Osteoblast (primary cell): ENCODE data around the gene TIGD6. TPM values are rescaled to one million over a fixed set of nuclear protein-coding genes. Genes with fewer than 3 reads are reported as not detected.

Source experiments
- DNase-seq: peaks from one replicate; pipeline ENCODE4 v3.0.0; 2011; ENCODE audit warnings: low spot score, mixed read lengths; ENCODE audit not compliant: insufficient read length; ENCODE audit errors: missing footprints
- H2AFZ ChIP-seq: 2 replicates; pipeline ENCODE4 v1.6.0; 2011; ENCODE audit warnings: mild to moderate bottlenecking, low read length
- H3K27ac ChIP-seq: 2 replicates; pipeline ENCODE4 v1.5.1; 2011; ENCODE audit warnings: mild to moderate bottlenecking, low read depth, low read length, moderate library complexity
- H3K27me3 ChIP-seq: 2 replicates; pipeline ENCODE4 v1.6.0; 2012; ENCODE audit warnings: mild to moderate bottlenecking, control low read depth, inconsistent platforms, low read length, moderate library complexity; ENCODE audit not compliant: insufficient read depth
- H3K36me3 ChIP-seq: 2 replicates; pipeline ENCODE4 v1.5.1; 2011; ENCODE audit warnings: mild to moderate bottlenecking, low read length, control low read depth, moderate library complexity; ENCODE audit not compliant: insufficient read depth
- H3K4me1 ChIP-seq: 2 replicates; pipeline ENCODE4 v1.5.1; 2011; ENCODE audit warnings: mild to moderate bottlenecking, low read length, control low read depth, moderate library complexity; ENCODE audit not compliant: insufficient read depth
- H3K4me2 ChIP-seq: 2 replicates; pipeline ENCODE4 v1.6.0; 2011; ENCODE audit warnings: mild to moderate bottlenecking, low read length; ENCODE audit not compliant: insufficient read depth
- H3K4me3 ChIP-seq: fragments of 200-600 bp; sonication (generic); 3 replicates; pipeline ENCODE4 v1.5.1; 2012; ENCODE audit warnings: mild to moderate bottlenecking, low read length, inconsistent platforms; ENCODE audit not compliant: insufficient read depth
- H3K79me2 ChIP-seq: 2 replicates; pipeline ENCODE4 v1.6.0; 2012; ENCODE audit warnings: mild to moderate bottlenecking, low read length, control low read depth, inconsistent platforms; ENCODE audit not compliant: insufficient read depth
- H3K9me3 ChIP-seq: 2 replicates; pipeline ENCODE4 v1.5.1; 2011; ENCODE audit warnings: low read depth, low read length, control low read depth
- H4K20me1 ChIP-seq: 2 replicates; pipeline ENCODE4 v1.6.0; 2012; ENCODE audit warnings: mild to moderate bottlenecking, low read length, control low read depth; ENCODE audit not compliant: insufficient read depth
- CTCF ChIP-seq: IDR thresholded peaks from 2 replicates; pipeline ENCODE4 v1.5.1; 2011; ENCODE audit warnings: mild to moderate bottlenecking, low read depth, low read length, moderate library complexity; ENCODE audit errors: extremely low read depth
- total RNA-seq: library from RNA; depleted of rRNA; stranded (reverse); fragments of >200 nt; gene quantifications from 2 replicates; pipeline ENCODE4 v1.2.3, GENCODE V29; 2012

TIGD6 gene
- total RNA-seq, 1 donor, result 9.8 TPM

- H3K27me3 ChIP-seq, result no peaks in the 10 kb centered on the region
- peaks cover 33% of the 10 kb centered on the region for H3K4me1 ChIP-seq
- H4K20me1 ChIP-seq, result peaks cover 12% of the 10 kb centered on the region
- H3K27ac ChIP-seq, result peak overlapping the region; percentile 91
- H2AFZ ChIP-seq, result no peak overlapping the region
- H3K4me2 ChIP-seq, result peak overlapping the region; percentile 99
- H3K4me3 ChIP-seq, result peak overlapping the region; percentile 89
- peaks cover 16% of the 10 kb centered on the region for H3K36me3 ChIP-seq
- no peaks in the 10 kb centered on the region for H3K9me3 ChIP-seq
- no peak for DNase-seq
- TF ChIP-seq CTCF, result no peak
- H3K79me2 ChIP-seq, result peaks cover 61% of the 10 kb centered on the region
Observed at GRCh38 chr5:149999359-149999758, 1.1 kb downstream of the TIGD6 start.

GRCh38 chr5:149998281-149998680 is 2.2 kb downstream of the TIGD6 start:
- Histone ChIP-seq H3K4me3 (no peak overlapping the region), H3K27me3 (no peaks in the 10 kb centered on the region), H3K4me2 (no peak overlapping the region), H3K9me3 (no peaks in the 10 kb centered on the region), H2AFZ (no peak overlapping the region), H3K79me2 (peaks cover 51% of the 10 kb centered on the region), H4K20me1 (peaks cover 12% of the 10 kb centered on the region), H3K27ac (no peak overlapping the region), H3K36me3 (peaks cover 15% of the 10 kb centered on the region), H3K4me1 (peaks cover 33% of the 10 kb centered on the region)
- no peak for DNase-seq
- TF ChIP-seq CTCF, result no peak

- Histone ChIP-seq H3K9me3 (no peaks in the 10 kb centered on the region), H3K27me3 (no peaks in the 10 kb centered on the region), H3K4me2 (no peak overlapping the region), H4K20me1 (peaks cover 3% of the 10 kb centered on the region), H3K27ac (no peak overlapping the region), H3K4me1 (peaks cover 17% of the 10 kb centered on the region), H2AFZ (no peak overlapping the region), H3K79me2 (peaks cover 31% of the 10 kb centered on the region), H3K36me3 (peaks cover 15% of the 10 kb centered on the region), H3K4me3 (no peak overlapping the region)
- TF ChIP-seq CTCF, result no peak
- no peak for DNase-seq
Observed at GRCh38 chr5:149996205-149996890, 4.1 kb downstream of the TIGD6 start.

DNA sequence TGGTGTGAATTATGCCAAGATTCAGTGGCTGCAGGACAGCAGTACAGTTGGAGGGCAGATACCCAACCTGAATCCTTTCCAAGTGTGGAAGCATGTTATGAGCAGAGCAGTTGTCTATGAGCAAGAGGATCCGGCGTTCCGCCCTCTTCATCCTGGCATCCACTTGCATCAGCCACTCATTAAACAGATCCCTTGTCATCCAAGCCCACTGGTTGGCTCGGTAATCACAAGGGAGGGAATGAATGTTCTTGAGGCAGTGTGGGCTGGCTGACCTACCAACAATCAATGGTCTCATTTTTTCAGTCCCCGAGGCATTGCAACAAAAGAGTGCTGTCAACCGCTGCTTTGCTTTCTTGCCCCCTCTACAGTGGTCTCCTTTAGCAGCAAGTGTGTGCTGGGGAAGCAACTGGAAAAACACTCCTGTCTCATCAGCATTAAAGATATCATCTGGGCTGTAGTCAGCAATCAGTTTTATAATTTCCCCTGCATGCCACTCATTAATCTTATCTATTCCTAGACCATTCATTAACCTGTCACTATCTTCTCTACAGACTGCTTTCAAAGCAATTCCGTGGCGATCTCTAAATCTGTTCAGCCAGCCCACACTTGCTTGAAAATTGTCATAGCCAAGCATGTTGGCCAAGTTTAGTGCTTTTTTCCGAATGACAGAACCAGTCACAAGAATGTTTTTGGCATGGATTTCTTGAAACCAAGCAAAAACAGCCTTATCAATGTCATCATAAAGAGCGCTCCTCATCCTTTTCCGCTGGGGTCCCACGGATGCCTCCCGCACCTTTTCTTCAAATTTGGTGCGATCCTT is 4.9 kb downstream of the TIGD6 start:
- no peak for TF ChIP-seq CTCF
- Histone ChIP-seq H3K27ac (no peak overlapping the region), H3K79me2 (peaks cover 24% of the 10 kb centered on the region), H4K20me1 (no peaks in the 10 kb centered on the region), H3K4me2 (no peak overlapping the region), H3K4me3 (no peak overlapping the region), H3K9me3 (no peaks in the 10 kb centered on the region), H3K36me3 (peaks cover 15% of the 10 kb centered on the region), H3K27me3 (no peaks in the 10 kb centered on the region), H3K4me1 (peaks cover 17% of the 10 kb centered on the region), H2AFZ (no peak overlapping the region)
- no peak for DNase-seq
